BE2C (cell line): Measurements from ENCODE around the gene COX15.

Source experiments
- DNase-seq: peaks from one replicate; pipeline ENCODE4 v3.0.0-alpha.2; 2020
- H3K27me3 ChIP-seq: fragments of 250-450 bp; sonication (Bioruptor Pico); 2 replicates; pipeline ENCODE4 v1.5.1; 2020; ENCODE audit warnings: mild to moderate bottlenecking
- H3K36me3 ChIP-seq: fragments of 250-450 bp; sonication (Bioruptor Pico); 2 replicates; pipeline ENCODE4 v1.5.1; 2020; ENCODE audit warnings: mild to moderate bottlenecking
- H3K4me1 ChIP-seq: fragments of 250-450 bp; sonication (Bioruptor Pico); 2 replicates; pipeline ENCODE4 v1.5.1; 2020
- H3K4me3 ChIP-seq: 2 replicates; pipeline ENCODE4 v1.5.1; 2011; ENCODE audit warnings: low read depth, low read length
- H3K9me3 ChIP-seq: fragments of 250-450 bp; sonication (Bioruptor Pico); 2 replicates; pipeline ENCODE4 v1.5.1; 2020
- CTCF ChIP-seq: IDR thresholded peaks from 2 replicates; pipeline ENCODE4 v1.5.1; 2012; ENCODE audit warnings: mild to moderate bottlenecking, low read depth, low read length

COX15 gene

GRCh38 chr10:99709480-99710229, 22.3 kb downstream of the COX15 start:
- no peak for TF ChIP-seq CTCF
- H3K4me3 ChIP-seq, result no peak overlapping the region
- H3K9me3 ChIP-seq, result no peaks in the 10 kb centered on the region
- DNase-seq, result no peak
- peaks cover 14% of the 10 kb centered on the region for H3K36me3 ChIP-seq
- H3K4me1 ChIP-seq, result no peaks in the 10 kb centered on the region
- no peaks in the 10 kb centered on the region for H3K27me3 ChIP-seq

- no peak overlapping the region for H3K4me3 ChIP-seq
- H3K27me3 ChIP-seq, result no peaks in the 10 kb centered on the region
- DNase-seq, result no peak
- peaks cover 5% of the 10 kb centered on the region; the same call in 1 of the 2 replicates for H3K36me3 ChIP-seq
- no peaks in the 10 kb centered on the region for H3K9me3 ChIP-seq
- no peak for TF ChIP-seq CTCF
- no peaks in the 10 kb centered on the region for H3K4me1 ChIP-seq
Measured at GRCh38 chr10:99708428-99709012, 23.4 kb downstream of the COX15 start.

GRCh38 chr10:99700649-99701048, 31.3 kb downstream of the COX15 start:
- H3K27me3 ChIP-seq, result no peaks in the 10 kb centered on the region

GRCh38 chr10:99698504-99699080, 33.3 kb downstream of the COX15 start:
- no peak overlapping the region for H3K4me3 ChIP-seq
- no peaks in the 10 kb centered on the region for H3K4me1 ChIP-seq
- no peaks in the 10 kb centered on the region for H3K27me3 ChIP-seq
- no peaks in the 10 kb centered on the region for H3K9me3 ChIP-seq
- no peak for DNase-seq
- H3K36me3 ChIP-seq, result peaks cover 6% of the 10 kb centered on the region
- peak; percentile 28 for TF ChIP-seq CTCF

More at GRCh38 chr10:99700649-99701048, 31.3 kb downstream of the COX15 start:
- H3K4me3 ChIP-seq, result no peak overlapping the region
- H3K9me3 ChIP-seq, result no peaks in the 10 kb centered on the region
- peaks cover 6% of the 10 kb centered on the region for H3K36me3 ChIP-seq
- DNase-seq, result no peak
- no peaks in the 10 kb centered on the region for H3K4me1 ChIP-seq
- no peak for TF ChIP-seq CTCF

GRCh38 chr10:99695761-99696160, 36.2 kb downstream of the COX15 start:
- no peaks in the 10 kb centered on the region for H3K27me3 ChIP-seq
- TF ChIP-seq CTCF, result no peak
- peaks cover 10% of the 10 kb centered on the region for H3K36me3 ChIP-seq
- H3K4me1 ChIP-seq, result no peaks in the 10 kb centered on the region
- no peak for DNase-seq
- H3K9me3 ChIP-seq, result no peaks in the 10 kb centered on the region
- H3K4me3 ChIP-seq, result no peak overlapping the region
